B cell (primary cell): Measurements from ENCODE around the gene CXorf49.
"Not testable (repeated sequence)": the region's sequence is repeated elsewhere in the genome, so short reads cannot be mapped to it uniquely, and the experiment has no call there.

ENCODE experiments used
- EZH2 ChIP-seq: IDR thresholded peaks from 2 replicates; pipeline ENCODE4 v1.6.1; 2012; ENCODE audit warnings: borderline replicate concordance, low read depth, mild to moderate bottlenecking, moderate library complexity, low read length; ENCODE audit not compliant: insufficient read depth, poor library complexity, severe bottlenecking
- TF ChIP-seq, protein P1 (sequence below): fragments of 200-600 bp; IDR thresholded peaks from one replicate; pipeline ENCODE4 v1.8.0; 2022; ENCODE audit warnings: antibody characterized with exemption, mild to moderate bottlenecking

DNA sequence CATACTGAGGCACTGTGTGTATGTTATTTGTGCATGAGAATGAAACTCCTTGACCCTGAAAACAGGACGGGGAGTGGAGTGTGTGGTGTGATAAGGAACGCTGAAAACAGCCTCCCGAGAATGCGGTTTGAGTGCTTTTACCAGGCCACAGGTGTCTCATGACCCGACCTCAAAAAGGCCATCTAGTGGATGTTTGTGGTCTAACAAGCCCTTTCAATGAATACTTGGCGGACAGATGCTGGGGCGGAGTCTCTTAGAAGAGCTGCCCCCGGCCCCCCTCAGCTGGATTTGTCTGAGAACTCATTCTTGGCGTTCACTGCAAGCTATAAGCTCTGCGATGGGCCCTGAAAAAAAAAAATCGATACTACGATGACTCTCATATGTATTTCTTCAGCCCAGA is 15.2 kb downstream of the CXorf49 start:
- TF ChIP-seq, protein P1, sequence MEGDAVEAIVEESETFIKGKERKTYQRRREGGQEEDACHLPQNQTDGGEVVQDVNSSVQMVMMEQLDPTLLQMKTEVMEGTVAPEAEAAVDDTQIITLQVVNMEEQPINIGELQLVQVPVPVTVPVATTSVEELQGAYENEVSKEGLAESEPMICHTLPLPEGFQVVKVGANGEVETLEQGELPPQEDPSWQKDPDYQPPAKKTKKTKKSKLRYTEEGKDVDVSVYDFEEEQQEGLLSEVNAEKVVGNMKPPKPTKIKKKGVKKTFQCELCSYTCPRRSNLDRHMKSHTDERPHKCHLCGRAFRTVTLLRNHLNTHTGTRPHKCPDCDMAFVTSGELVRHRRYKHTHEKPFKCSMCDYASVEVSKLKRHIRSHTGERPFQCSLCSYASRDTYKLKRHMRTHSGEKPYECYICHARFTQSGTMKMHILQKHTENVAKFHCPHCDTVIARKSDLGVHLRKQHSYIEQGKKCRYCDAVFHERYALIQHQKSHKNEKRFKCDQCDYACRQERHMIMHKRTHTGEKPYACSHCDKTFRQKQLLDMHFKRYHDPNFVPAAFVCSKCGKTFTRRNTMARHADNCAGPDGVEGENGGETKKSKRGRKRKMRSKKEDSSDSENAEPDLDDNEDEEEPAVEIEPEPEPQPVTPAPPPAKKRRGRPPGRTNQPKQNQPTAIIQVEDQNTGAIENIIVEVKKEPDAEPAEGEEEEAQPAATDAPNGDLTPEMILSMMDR, result not testable (repeated sequence)
- not testable (repeated sequence) for TF ChIP-seq EZH2
